ENCODE measurements around the gene LSG1. TPM values are rescaled to one million over a fixed set of nuclear protein-coding genes. Genes with fewer than 3 reads are reported as not detected.

The LSG1 gene
- total and polyA plus RNA-seq, 2 experiments from 2014 or later: 49.2 to 57.1 TPM

DNA sequence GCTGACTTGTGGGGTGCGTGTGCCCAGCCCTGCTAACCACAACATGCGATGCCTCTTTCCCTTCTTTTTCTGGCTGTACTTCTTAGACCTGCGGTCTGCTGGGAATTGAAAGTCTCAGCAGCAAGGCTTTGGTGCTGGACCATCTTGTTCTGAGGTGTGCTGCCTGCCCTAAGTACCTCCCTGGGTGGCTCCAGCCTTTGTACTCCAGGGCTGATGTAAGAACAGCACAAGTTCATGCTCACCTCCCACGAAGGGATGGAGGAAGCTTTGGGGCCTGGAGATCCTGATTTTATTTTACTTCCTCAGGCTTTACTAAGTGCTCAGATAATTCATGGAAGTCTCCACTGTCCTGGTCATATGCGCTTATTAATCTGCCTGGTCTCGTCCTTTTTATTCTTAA lies 42.6 kb upstream of the LSG1 start:
- no peaks in the 10 kb centered on the region for H3K27me3 ChIP-seq (ENCODE audit: insufficient read depth)
- H3K36me3 ChIP-seq (ENCODE audit: insufficient read depth): no peaks in the 10 kb centered on the region
- H3F3A ChIP-seq (replicated peaks; ENCODE audit: low read depth): no peaks in the 10 kb centered on the region
- Mint-ChIP-seq H3K36me3 (ENCODE audit: low read depth) (no peaks in the 10 kb centered on the region), H3K4me1 (no peaks in the 10 kb centered on the region), H3K4me3 (no peak overlapping the region), H3K27ac (no peak overlapping the region), H3K27me3 (ENCODE audit: insufficient read depth, low read depth, poor library complexity) (peaks cover 3% of the 10 kb centered on the region), H3K9me3 (no peaks in the 10 kb centered on the region)
- no peak overlapping the region for H3K4me3 ChIP-seq
- H3K4me2 ChIP-seq: no peak overlapping the region
- no peaks in the 10 kb centered on the region for H4K20me1 ChIP-seq (replicated peaks; ENCODE audit: insufficient read depth)
- no peak overlapping the region for H2AFZ ChIP-seq
- no peak overlapping the region for H3K27ac ChIP-seq (ENCODE audit: low read depth)
- H3K9me2 ChIP-seq (ENCODE audit: insufficient read depth): no peaks in the 10 kb centered on the region
- DNase-seq (ENCODE audit: low spot score) (no peak), ATAC-seq (no peak)
- no peaks in the 10 kb centered on the region for H3K4me1 ChIP-seq (ENCODE audit: insufficient read depth)
- TF ChIP-seq EZH2phosphoT487 (IDR thresholded peaks at IDR 0.05; ENCODE audit: unreplicated experiment) (no peak), CREB1 (CRISPR knock-in tag; IDR thresholded peaks at IDR 0.05; ENCODE audit: low read depth) (no peak), ZNF331 (CRISPR knock-in tag; IDR thresholded peaks at IDR 0.05; ENCODE audit: low read depth) (no peak), POLR2AphosphoS5 (IDR thresholded peaks at IDR 0.05; ENCODE audit: low read depth) (no peak), JUNB (IDR thresholded peaks at IDR 0.05; ENCODE audit: unreplicated experiment) (no peak), EZH2 (IDR thresholded peaks at IDR 0.05; ENCODE audit: low read depth, unreplicated experiment) (no peak), NANOG (IDR thresholded peaks at IDR 0.05; ENCODE audit: borderline replicate concordance) (no peak), STAT1 (IDR thresholded peaks at IDR 0.05; ENCODE audit: unreplicated experiment) (no peak), ZNF114 (CRISPR knock-in tag; IDR thresholded peaks at IDR 0.05) (no peak)
- TF ChIP-seq, protein P1, sequence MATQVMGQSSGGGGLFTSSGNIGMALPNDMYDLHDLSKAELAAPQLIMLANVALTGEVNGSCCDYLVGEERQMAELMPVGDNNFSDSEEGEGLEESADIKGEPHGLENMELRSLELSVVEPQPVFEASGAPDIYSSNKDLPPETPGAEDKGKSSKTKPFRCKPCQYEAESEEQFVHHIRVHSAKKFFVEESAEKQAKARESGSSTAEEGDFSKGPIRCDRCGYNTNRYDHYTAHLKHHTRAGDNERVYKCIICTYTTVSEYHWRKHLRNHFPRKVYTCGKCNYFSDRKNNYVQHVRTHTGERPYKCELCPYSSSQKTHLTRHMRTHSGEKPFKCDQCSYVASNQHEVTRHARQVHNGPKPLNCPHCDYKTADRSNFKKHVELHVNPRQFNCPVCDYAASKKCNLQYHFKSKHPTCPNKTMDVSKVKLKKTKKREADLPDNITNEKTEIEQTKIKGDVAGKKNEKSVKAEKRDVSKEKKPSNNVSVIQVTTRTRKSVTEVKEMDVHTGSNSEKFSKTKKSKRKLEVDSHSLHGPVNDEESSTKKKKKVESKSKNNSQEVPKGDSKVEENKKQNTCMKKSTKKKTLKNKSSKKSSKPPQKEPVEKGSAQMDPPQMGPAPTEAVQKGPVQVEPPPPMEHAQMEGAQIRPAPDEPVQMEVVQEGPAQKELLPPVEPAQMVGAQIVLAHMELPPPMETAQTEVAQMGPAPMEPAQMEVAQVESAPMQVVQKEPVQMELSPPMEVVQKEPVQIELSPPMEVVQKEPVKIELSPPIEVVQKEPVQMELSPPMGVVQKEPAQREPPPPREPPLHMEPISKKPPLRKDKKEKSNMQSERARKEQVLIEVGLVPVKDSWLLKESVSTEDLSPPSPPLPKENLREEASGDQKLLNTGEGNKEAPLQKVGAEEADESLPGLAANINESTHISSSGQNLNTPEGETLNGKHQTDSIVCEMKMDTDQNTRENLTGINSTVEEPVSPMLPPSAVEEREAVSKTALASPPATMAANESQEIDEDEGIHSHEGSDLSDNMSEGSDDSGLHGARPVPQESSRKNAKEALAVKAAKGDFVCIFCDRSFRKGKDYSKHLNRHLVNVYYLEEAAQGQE (IDR thresholded peaks at IDR 0.05; ENCODE audit: unreplicated experiment): no peak
- TF ChIP-seq, protein P2, sequence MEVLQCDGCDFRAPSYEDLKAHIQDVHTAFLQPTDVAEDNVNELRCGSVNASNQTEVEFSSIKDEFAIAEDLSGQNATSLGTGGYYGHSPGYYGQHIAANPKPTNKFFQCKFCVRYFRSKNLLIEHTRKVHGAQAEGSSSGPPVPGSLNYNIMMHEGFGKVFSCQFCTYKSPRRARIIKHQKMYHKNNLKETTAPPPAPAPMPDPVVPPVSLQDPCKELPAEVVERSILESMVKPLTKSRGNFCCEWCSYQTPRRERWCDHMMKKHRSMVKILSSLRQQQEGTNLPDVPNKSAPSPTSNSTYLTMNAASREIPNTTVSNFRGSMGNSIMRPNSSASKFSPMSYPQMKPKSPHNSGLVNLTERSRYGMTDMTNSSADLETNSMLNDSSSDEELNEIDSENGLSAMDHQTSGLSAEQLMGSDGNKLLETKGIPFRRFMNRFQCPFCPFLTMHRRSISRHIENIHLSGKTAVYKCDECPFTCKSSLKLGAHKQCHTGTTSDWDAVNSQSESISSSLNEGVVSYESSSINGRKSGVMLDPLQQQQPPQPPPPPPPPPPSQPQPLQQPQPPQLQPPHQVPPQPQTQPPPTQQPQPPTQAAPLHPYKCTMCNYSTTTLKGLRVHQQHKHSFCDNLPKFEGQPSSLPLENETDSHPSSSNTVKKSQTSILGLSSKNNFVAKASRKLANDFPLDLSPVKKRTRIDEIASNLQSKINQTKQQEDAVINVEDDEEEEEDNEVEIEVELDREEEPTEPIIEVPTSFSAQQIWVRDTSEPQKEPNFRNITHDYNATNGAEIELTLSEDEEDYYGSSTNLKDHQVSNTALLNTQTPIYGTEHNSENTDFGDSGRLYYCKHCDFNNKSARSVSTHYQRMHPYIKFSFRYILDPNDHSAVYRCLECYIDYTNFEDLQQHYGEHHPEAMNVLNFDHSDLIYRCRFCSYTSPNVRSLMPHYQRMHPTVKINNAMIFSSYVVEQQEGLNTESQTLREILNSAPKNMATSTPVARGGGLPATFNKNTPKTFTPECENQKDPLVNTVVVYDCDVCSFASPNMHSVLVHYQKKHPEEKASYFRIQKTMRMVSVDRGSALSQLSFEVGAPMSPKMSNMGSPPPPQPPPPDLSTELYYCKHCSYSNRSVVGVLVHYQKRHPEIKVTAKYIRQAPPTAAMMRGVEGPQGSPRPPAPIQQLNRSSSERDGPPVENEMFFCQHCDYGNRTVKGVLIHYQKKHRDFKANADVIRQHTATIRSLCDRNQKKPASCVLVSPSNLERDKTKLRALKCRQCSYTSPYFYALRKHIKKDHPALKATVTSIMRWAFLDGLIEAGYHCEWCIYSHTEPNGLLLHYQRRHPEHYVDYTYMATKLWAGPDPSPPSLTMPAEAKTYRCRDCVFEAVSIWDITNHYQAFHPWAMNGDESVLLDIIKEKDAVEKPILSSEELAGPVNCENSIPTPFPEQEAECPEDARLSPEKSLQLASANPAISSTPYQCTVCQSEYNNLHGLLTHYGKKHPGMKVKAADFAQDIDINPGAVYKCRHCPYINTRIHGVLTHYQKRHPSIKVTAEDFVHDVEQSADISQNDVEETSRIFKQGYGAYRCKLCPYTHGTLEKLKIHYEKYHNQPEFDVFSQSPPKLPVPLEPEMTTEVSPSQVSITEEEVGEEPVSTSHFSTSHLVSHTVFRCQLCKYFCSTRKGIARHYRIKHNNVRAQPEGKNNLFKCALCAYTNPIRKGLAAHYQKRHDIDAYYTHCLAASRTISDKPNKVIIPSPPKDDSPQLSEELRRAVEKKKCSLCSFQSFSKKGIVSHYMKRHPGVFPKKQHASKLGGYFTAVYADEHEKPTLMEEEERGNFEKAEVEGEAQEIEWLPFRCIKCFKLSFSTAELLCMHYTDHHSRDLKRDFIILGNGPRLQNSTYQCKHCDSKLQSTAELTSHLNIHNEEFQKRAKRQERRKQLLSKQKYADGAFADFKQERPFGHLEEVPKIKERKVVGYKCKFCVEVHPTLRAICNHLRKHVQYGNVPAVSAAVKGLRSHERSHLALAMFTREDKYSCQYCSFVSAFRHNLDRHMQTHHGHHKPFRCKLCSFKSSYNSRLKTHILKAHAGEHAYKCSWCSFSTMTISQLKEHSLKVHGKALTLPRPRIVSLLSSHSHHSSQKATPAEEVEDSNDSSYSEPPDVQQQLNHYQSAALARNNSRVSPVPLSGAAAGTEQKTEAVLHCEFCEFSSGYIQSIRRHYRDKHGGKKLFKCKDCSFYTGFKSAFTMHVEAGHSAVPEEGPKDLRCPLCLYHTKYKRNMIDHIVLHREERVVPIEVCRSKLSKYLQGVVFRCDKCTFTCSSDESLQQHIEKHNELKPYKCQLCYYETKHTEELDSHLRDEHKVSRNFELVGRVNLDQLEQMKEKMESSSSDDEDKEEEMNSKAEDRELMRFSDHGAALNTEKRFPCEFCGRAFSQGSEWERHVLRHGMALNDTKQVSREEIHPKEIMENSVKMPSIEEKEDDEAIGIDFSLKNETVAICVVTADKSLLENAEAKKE (CRISPR knock-in tag; IDR thresholded peaks at IDR 0.05): no peak
- TF ChIP-seq, protein P3, sequence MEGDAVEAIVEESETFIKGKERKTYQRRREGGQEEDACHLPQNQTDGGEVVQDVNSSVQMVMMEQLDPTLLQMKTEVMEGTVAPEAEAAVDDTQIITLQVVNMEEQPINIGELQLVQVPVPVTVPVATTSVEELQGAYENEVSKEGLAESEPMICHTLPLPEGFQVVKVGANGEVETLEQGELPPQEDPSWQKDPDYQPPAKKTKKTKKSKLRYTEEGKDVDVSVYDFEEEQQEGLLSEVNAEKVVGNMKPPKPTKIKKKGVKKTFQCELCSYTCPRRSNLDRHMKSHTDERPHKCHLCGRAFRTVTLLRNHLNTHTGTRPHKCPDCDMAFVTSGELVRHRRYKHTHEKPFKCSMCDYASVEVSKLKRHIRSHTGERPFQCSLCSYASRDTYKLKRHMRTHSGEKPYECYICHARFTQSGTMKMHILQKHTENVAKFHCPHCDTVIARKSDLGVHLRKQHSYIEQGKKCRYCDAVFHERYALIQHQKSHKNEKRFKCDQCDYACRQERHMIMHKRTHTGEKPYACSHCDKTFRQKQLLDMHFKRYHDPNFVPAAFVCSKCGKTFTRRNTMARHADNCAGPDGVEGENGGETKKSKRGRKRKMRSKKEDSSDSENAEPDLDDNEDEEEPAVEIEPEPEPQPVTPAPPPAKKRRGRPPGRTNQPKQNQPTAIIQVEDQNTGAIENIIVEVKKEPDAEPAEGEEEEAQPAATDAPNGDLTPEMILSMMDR (conservative IDR thresholded peaks at IDR 0.05; ENCODE audit: low read depth in 2 of 2): no peak
- TF ChIP-seq, protein P4, sequence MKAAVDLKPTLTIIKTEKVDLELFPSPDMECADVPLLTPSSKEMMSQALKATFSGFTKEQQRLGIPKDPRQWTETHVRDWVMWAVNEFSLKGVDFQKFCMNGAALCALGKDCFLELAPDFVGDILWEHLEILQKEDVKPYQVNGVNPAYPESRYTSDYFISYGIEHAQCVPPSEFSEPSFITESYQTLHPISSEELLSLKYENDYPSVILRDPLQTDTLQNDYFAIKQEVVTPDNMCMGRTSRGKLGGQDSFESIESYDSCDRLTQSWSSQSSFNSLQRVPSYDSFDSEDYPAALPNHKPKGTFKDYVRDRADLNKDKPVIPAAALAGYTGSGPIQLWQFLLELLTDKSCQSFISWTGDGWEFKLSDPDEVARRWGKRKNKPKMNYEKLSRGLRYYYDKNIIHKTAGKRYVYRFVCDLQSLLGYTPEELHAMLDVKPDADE (IDR thresholded peaks at IDR 0.05): no peak
- H3K79me2 ChIP-seq (replicated peaks; ENCODE audit: insufficient read depth): no peaks in the 10 kb centered on the region
